Activated B cell treated with CpG ODN at 0.5 μM for 24 hours (primary cell): ENCODE results near the gene CD81. TPM values are rescaled to one million over a fixed set of nuclear protein-coding genes. Genes with fewer than 3 reads are reported as not detected.
A peak's percentile ranks its signal among the peaks of the same experiment; 100 is the strongest.

Experiments
- ATAC-seq: fragments of 200-7000 bp; cut with Tn5 transposase; one replicate; pipeline ENCODE4 v1.10.0; 2021; ENCODE audit warnings: low read depth, mild to moderate bottlenecking, moderate library complexity
- CTCF ChIA-PET: fragments of 350-600 bp; sonication (Branson Sonifier 250); formaldehyde crosslinking; loops from one replicate; lab custom pipeline; 2021; ENCODE audit warnings: antibody characterized with exemption; lab: Charles Lee
- POLR2A ChIA-PET: fragments of 350-600 bp; sonication (Branson Sonifier 250); formaldehyde crosslinking; loops from one replicate; lab custom pipeline; 2021; ENCODE audit warnings: antibody characterized with exemption; lab: Charles Lee
- DNase-seq: peaks from one replicate; pipeline ENCODE4 v3.0.0; 2022
- H3K27ac Mint-ChIP-seq: one replicate; pipeline ENCODE4 v1.8.0; 2020; ENCODE audit warnings: mixed read lengths
- H3K27me3 Mint-ChIP-seq: one replicate; pipeline ENCODE4 v1.8.0; 2021; ENCODE audit warnings: mixed read lengths
- H3K36me3 Mint-ChIP-seq: one replicate; pipeline ENCODE4 v1.8.0; 2021; ENCODE audit warnings: low read depth, mixed read lengths
- H3K4me1 Mint-ChIP-seq: one replicate; pipeline ENCODE4 v1.8.0; 2021; ENCODE audit warnings: mixed read lengths
- H3K4me3 Mint-ChIP-seq: one replicate; pipeline ENCODE4 v1.8.0; 2020; ENCODE audit warnings: mild to moderate bottlenecking, mixed read lengths
- H3K9me3 Mint-ChIP-seq: one replicate; pipeline ENCODE4 v1.8.0; 2020; ENCODE audit warnings: mixed read lengths
- intact Hi-C: fragments of 100-400 bp; cut with micrococcal nuclease; formaldehyde crosslinking; loops from one replicate; pipeline ENCODE4 v1.15.1; 2024
- total RNA-seq: library from RNA; stranded (reverse); gene quantifications from 2 replicates; pipeline ENCODE4 v1.2.3, GENCODE V29; 2022
- TF ChIP-seq, protein P1 (sequence below): fragments of 200-600 bp; IDR thresholded peaks from one replicate; pipeline ENCODE4 v1.8.0; 2022; ENCODE audit warnings: antibody characterized with exemption, mild to moderate bottlenecking

The CD81 gene, protein sequence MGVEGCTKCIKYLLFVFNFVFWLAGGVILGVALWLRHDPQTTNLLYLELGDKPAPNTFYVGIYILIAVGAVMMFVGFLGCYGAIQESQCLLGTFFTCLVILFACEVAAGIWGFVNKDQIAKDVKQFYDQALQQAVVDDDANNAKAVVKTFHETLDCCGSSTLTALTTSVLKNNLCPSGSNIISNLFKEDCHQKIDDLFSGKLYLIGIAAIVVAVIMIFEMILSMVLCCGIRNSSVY
- total RNA-seq = 130 and 132 TPM in 2 replicates

- Mint-ChIP-seq H3K27ac (peak within 1 kb of the TSS; percentile 86), H3K27me3 (no peaks in the 10 kb centered on the region), H3K9me3 (no peaks in the 10 kb centered on the region), H3K4me3 (peak within 1 kb of the TSS; percentile 82), H3K4me1 (peaks cover 38% of the 10 kb centered on the region), H3K36me3 (peaks cover 3% of the 10 kb centered on the region)
- TF ChIP-seq, protein P1, sequence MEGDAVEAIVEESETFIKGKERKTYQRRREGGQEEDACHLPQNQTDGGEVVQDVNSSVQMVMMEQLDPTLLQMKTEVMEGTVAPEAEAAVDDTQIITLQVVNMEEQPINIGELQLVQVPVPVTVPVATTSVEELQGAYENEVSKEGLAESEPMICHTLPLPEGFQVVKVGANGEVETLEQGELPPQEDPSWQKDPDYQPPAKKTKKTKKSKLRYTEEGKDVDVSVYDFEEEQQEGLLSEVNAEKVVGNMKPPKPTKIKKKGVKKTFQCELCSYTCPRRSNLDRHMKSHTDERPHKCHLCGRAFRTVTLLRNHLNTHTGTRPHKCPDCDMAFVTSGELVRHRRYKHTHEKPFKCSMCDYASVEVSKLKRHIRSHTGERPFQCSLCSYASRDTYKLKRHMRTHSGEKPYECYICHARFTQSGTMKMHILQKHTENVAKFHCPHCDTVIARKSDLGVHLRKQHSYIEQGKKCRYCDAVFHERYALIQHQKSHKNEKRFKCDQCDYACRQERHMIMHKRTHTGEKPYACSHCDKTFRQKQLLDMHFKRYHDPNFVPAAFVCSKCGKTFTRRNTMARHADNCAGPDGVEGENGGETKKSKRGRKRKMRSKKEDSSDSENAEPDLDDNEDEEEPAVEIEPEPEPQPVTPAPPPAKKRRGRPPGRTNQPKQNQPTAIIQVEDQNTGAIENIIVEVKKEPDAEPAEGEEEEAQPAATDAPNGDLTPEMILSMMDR = no peak
- peak; percentile 67 for DNase-seq
- ATAC-seq = peak; percentile 82
- POLR2A ChIA-PET = interaction anchor here (0.6 to 3.4 kb wide), 15 partner anchors 9 to 1236 kb away, joined by 3 to 64 read pairs (median 5); partner anchors contain the start of genes C11orf21, PHLDA2, TSPAN32 and TSSC4
- CTCF ChIA-PET = interaction anchor here (1.0 to 1.4 kb wide), 2 partner anchors 24 to 44 kb away, joined by 4 read pairs; partner anchors contain the start of gene TSSC4
- intact Hi-C loops = loop anchor here (1.0 to 5.0 kb wide), 4 partner anchors 8 to 615 kb away; partner anchors contain the start of genes C11orf21, NAP1L4 and TSSC4
Observed at GRCh38 chr11:2376751-2377451, at the start of gene CD81. Gene CD81, plus strand, starts transcription at chr11:2377310. Its CDS starts 240 bp downstream, at chr11:2377550.

GRCh38 chr11:2328021-2328420 lies 49.1 kb upstream of the CD81 start:
- intact Hi-C loops = no loop called here
- Mint-ChIP-seq H3K9me3 (peaks cover 17% of the 10 kb centered on the region), H3K27me3 (peaks cover 12% of the 10 kb centered on the region), H3K4me1 (no peaks in the 10 kb centered on the region), H3K4me3 (no peak overlapping the region), H3K27ac (no peak overlapping the region), H3K36me3 (peaks cover 3% of the 10 kb centered on the region)
- ChIA-PET CTCF (no interaction called here), POLR2A (no interaction called here)
- DNase-seq = no peak
- TF ChIP-seq, protein P1 = no peak
- no peak for ATAC-seq

- CTCF ChIA-PET = no interaction called here
- TF ChIP-seq, protein P1 = no peak
- Mint-ChIP-seq H3K9me3 (peaks cover 13% of the 10 kb centered on the region), H3K27ac (no peak overlapping the region), H3K4me3 (no peak overlapping the region), H3K27me3 (peaks cover 12% of the 10 kb centered on the region), H3K36me3 (peaks cover 3% of the 10 kb centered on the region), H3K4me1 (no peaks in the 10 kb centered on the region)
- intact Hi-C loops = no loop called here
- ATAC-seq (no peak), DNase-seq (no peak)
- POLR2A ChIA-PET = no interaction called here
Observed at GRCh38 chr11:2328656-2329354, 48.3 kb upstream of the CD81 start.

DNA sequence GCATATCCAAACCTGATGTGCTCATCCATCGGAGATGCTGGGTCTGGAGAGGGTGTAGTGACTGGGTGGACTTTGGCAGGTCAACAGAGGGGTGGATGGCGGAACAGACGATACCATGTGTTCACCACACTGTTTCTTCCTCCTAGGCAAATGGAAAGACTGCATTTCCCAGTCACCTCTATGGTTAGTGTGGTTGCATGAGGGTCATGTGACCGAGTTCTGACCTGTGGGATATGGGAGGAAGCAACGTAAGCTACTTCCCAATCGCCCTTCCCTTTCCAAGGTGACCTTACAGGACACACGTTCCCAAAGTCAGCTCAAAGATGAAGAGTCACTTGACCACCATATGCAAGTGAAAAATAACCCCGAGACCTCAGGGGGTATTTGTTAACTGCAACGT lies 47.6 kb upstream of the CD81 start:
- intact Hi-C loops = no loop called here
- H3K4me3 Mint-ChIP-seq = no peak overlapping the region
- H3K27ac Mint-ChIP-seq = no peak overlapping the region

More for the DNA sequence above, 47.6 kb upstream of the CD81 start:
- Mint-ChIP-seq H3K27me3 (peaks cover 10% of the 10 kb centered on the region), H3K36me3 (peaks cover 3% of the 10 kb centered on the region), H3K9me3 (peaks cover 12% of the 10 kb centered on the region), H3K4me1 (no peaks in the 10 kb centered on the region)
- POLR2A ChIA-PET = no interaction called here
- TF ChIP-seq, protein P1 = no peak
- DNase-seq (no peak), ATAC-seq (no peak)
- CTCF ChIA-PET = no interaction called here
